ENCODE measurements around the gene JUP. TPM values are rescaled to one million over a fixed set of nuclear protein-coding genes. Genes with fewer than 3 reads are reported as not detected.

The JUP gene
- total and polyA plus RNA-seq, 2 of the 13 experiments (the other 11 are each of a cell fraction or from before 2014, with no cell fraction given), result 12.1 to 20.6 TPM

- no peak for TF ChIP-seq ZKSCAN8 (CRISPR knock-in tag; IDR thresholded peaks at IDR 0.05; ENCODE audit: borderline replicate concordance)
- peak; percentile 98 for TF ChIP-seq YEATS4 (CRISPR knock-in tag; IDR thresholded peaks at IDR 0.05; ENCODE audit: borderline replicate concordance)
- no peak; the same call in 1 of the 2 replicates for TF ChIP-seq ZNF670 (CRISPR knock-in tag; IDR thresholded peaks at IDR 0.05; ENCODE audit: borderline replicate concordance)
- no peak; the same call in 1 of the 2 replicates for TF ChIP-seq AHR (CRISPR knock-in tag; IDR thresholded peaks at IDR 0.05)
- TF ChIP-seq PCBP1 (IDR thresholded peaks at IDR 0.05; ENCODE audit: borderline replicate concordance, low read depth, low read length), result no peak
- no peak for TF ChIP-seq DNMT3B (CRISPR knock-in tag; conservative IDR thresholded peaks at IDR 0.05)
- TF ChIP-seq ZNF430 (CRISPR knock-in tag; IDR thresholded peaks at IDR 0.05), result peak; percentile 78; the same call in 1 of the 2 replicates
- no peak for TF ChIP-seq PRDM10 (CRISPR knock-in tag; IDR thresholded peaks at IDR 0.05; ENCODE audit: low read depth)
- TF ChIP-seq ZNF703 (CRISPR knock-in tag; IDR thresholded peaks at IDR 0.05; ENCODE audit: borderline replicate concordance), result no peak
- no peak; the same call in 1 of the 2 replicates for TF ChIP-seq SIN3A (IDR thresholded peaks at IDR 0.05; ENCODE audit: borderline replicate concordance, low read depth, low read length)
- peak; percentile 73; the same call in 1 of the 2 replicates for TF ChIP-seq EED (CRISPR knock-in tag; IDR thresholded peaks at IDR 0.05)
- no peak for TF ChIP-seq ELK4 (CRISPR knock-in tag; IDR thresholded peaks at IDR 0.05; ENCODE audit: borderline replicate concordance)
- no peak for TF ChIP-seq RAD51 (IDR thresholded peaks at IDR 0.05; ENCODE audit: borderline replicate concordance)
- TF ChIP-seq E2F1 (CRISPR knock-in tag; IDR thresholded peaks at IDR 0.05), result peak; percentile 85
- peak; percentile 58; the same call in 1 of the 2 replicates for TF ChIP-seq ZNF704 (CRISPR knock-in tag; IDR thresholded peaks at IDR 0.05; ENCODE audit: borderline replicate concordance)
- TF ChIP-seq HOXD1 (CRISPR knock-in tag; IDR thresholded peaks at IDR 0.05), result peak; percentile 79
- TF ChIP-seq AGO2 (optimal IDR thresholded peaks at IDR 0.05; ENCODE audit: low read depth, low read length), result peak; percentile 40
- peak; percentile 99; the same call in 1 of the 2 replicates for TF ChIP-seq GLI4 (CRISPR knock-in tag; IDR thresholded peaks at IDR 0.05; ENCODE audit: borderline replicate concordance)
- TF ChIP-seq ATF4 (CRISPR knock-in tag; IDR thresholded peaks at IDR 0.05), result peak in 1 of 2 experiments; percentile 67; a peak in 2 of 4 replicates
- TF ChIP-seq ZNF354B (CRISPR knock-in tag; IDR thresholded peaks at IDR 0.05), result peak; percentile 15; the same call in 1 of the 2 replicates
Observed at GRCh38 chr17:41811549-41812380, 25.3 kb upstream of the JUP start, which contains the start of gene P3H4 (continued).
